H1 (cell line): ENCODE data around the gene RIPOR3. TPM values are rescaled to one million over a fixed set of nuclear protein-coding genes. Genes with fewer than 3 reads are reported as not detected.

ENCODE experiments used
- CEBPB ChIP-seq: IDR thresholded peaks from 2 replicates; pipeline ENCODE4 v1.6.1; 2012; ENCODE audit warnings: low read depth, low read length
- EGR1 ChIP-seq: IDR thresholded peaks from 2 replicates; pipeline ENCODE4 v1.6.1; 2011; ENCODE audit warnings: low read depth, low read length, borderline replicate concordance
- JUND ChIP-seq: IDR thresholded peaks from 2 replicates; pipeline ENCODE4 v1.6.1; 2011; ENCODE audit warnings: mild to moderate bottlenecking, improper control_type of control experiment, low read length
- RAD21 ChIP-seq, 2 experiments: IDR thresholded peaks in 1 of 2; conservative IDR thresholded peaks in 1 of 2; 2 replicates each; pipeline ENCODE4 v1.6.1; 2011; ENCODE audit warnings: low read depth in 2 of 2, low read length in 2 of 2, improper control_type of control experiment in 1 of 2, inconsistent platforms in 1 of 2, mild to moderate bottlenecking in 1 of 2, moderate library complexity in 1 of 2
- RXRA ChIP-seq: IDR thresholded peaks from 2 replicates; pipeline ENCODE4 v1.6.1; 2011; ENCODE audit warnings: low read depth, mild to moderate bottlenecking, low read length, moderate library complexity; ENCODE audit not compliant: insufficient read depth
- SAP30 ChIP-seq: fragments of 300-600 bp; sonication (generic); IDR thresholded peaks from 2 replicates; pipeline ENCODE4 v1.7.1; 2012; ENCODE audit warnings: low read length, moderate library complexity, mild to moderate bottlenecking, inconsistent platforms; ENCODE audit not compliant: insufficient read depth, insufficient replicate concordance
- TAF1 ChIP-seq: IDR thresholded peaks from 2 replicates; pipeline ENCODE4 v1.6.1; 2011; ENCODE audit warnings: mild to moderate bottlenecking, low read depth, low read length
- polyA plus RNA-seq, 7 experiments: library from polyadenylated mRNA; depleted of rRNA in 3 of 7; stranded (reverse) in 5 of 7; unstranded in 2 of 7; fragments of >200 nt in 5 of 7; fragments of 200-250 nt in 2 of 7; gene quantifications; 1 replicate in 5 of 7; 2 replicates in 1 of 7; 4 replicates in 1 of 7; pipeline versions ENCODE4 v1.2.1 to v1.2.3, GENCODE V29; 2011 to 2013; ENCODE audit warnings: missing spikeins in 2 of 7, mixed read lengths in 2 of 7
- total RNA-seq: library from RNA; stranded (reverse); fragmentation: NEBNext Ultra II Directional; extraction: Animal tissue kit (Norgen Biotek cat#: 25700); gene quantifications from 2 replicates; pipeline ENCODE4 v1.2.1, GENCODE V29; 2021
- TF ChIP-seq, protein P1 (sequence below): fragments of 300-600 bp; sonication (generic); IDR thresholded peaks from 2 replicates; pipeline ENCODE4 v1.7.1; 2012; ENCODE audit warnings: low read length, moderate library complexity, mild to moderate bottlenecking, inconsistent platforms; ENCODE audit not compliant: insufficient replicate concordance
- TF ChIP-seq, protein P2 (sequence below): IDR thresholded peaks from 2 replicates; pipeline ENCODE4 v1.6.1; 2012; ENCODE audit warnings: inconsistent platforms

Gene RIPOR3
- total and polyA plus RNA-seq, 2 of the 8 experiments (the other 6 are each of a cell fraction or from before 2014, with no cell fraction given), result 3.6 to 4.5 TPM

DNA sequence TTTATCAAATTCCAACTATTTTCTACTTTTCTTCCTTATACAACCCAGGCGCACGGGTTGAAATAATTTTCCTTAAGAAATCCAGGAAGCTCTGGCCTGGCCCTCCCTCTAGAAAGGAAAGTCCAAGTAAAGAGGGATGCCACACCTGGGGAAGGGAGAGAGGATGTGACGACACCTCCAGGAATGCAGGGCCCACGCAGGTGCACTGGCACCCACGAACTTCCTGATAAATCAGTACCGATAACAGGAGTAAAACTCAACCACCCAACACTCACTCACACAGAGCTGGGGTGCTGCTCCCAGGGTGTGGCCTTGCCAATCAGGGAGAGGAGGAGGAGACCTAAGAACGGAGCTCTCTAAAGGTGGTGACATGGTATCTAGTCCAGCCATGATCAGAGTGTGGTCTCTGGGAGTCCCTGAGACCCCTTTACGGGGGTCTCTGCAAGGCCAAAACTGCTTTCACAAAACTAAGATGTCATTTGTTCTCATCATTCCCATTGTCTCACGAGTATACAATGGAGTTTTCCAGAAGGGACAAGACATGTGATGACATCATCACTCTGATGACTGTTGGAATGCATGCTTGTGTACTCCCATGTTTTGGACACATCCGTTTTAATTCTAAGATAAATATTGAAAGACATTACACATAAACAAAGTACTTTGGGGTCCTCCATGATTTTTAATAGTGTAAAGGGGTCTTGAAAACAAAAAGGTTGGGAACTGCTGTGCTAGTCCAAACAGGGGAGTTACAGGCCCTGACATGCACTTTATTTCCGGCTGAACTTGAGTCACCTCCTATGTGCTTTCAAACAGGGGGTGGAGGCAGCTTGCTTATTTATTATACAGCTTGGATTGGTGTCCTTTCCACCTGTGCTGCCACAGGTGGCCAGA, 37.9 kb upstream of the RIPOR3 start (continued):
- TF ChIP-seq, protein P1, sequence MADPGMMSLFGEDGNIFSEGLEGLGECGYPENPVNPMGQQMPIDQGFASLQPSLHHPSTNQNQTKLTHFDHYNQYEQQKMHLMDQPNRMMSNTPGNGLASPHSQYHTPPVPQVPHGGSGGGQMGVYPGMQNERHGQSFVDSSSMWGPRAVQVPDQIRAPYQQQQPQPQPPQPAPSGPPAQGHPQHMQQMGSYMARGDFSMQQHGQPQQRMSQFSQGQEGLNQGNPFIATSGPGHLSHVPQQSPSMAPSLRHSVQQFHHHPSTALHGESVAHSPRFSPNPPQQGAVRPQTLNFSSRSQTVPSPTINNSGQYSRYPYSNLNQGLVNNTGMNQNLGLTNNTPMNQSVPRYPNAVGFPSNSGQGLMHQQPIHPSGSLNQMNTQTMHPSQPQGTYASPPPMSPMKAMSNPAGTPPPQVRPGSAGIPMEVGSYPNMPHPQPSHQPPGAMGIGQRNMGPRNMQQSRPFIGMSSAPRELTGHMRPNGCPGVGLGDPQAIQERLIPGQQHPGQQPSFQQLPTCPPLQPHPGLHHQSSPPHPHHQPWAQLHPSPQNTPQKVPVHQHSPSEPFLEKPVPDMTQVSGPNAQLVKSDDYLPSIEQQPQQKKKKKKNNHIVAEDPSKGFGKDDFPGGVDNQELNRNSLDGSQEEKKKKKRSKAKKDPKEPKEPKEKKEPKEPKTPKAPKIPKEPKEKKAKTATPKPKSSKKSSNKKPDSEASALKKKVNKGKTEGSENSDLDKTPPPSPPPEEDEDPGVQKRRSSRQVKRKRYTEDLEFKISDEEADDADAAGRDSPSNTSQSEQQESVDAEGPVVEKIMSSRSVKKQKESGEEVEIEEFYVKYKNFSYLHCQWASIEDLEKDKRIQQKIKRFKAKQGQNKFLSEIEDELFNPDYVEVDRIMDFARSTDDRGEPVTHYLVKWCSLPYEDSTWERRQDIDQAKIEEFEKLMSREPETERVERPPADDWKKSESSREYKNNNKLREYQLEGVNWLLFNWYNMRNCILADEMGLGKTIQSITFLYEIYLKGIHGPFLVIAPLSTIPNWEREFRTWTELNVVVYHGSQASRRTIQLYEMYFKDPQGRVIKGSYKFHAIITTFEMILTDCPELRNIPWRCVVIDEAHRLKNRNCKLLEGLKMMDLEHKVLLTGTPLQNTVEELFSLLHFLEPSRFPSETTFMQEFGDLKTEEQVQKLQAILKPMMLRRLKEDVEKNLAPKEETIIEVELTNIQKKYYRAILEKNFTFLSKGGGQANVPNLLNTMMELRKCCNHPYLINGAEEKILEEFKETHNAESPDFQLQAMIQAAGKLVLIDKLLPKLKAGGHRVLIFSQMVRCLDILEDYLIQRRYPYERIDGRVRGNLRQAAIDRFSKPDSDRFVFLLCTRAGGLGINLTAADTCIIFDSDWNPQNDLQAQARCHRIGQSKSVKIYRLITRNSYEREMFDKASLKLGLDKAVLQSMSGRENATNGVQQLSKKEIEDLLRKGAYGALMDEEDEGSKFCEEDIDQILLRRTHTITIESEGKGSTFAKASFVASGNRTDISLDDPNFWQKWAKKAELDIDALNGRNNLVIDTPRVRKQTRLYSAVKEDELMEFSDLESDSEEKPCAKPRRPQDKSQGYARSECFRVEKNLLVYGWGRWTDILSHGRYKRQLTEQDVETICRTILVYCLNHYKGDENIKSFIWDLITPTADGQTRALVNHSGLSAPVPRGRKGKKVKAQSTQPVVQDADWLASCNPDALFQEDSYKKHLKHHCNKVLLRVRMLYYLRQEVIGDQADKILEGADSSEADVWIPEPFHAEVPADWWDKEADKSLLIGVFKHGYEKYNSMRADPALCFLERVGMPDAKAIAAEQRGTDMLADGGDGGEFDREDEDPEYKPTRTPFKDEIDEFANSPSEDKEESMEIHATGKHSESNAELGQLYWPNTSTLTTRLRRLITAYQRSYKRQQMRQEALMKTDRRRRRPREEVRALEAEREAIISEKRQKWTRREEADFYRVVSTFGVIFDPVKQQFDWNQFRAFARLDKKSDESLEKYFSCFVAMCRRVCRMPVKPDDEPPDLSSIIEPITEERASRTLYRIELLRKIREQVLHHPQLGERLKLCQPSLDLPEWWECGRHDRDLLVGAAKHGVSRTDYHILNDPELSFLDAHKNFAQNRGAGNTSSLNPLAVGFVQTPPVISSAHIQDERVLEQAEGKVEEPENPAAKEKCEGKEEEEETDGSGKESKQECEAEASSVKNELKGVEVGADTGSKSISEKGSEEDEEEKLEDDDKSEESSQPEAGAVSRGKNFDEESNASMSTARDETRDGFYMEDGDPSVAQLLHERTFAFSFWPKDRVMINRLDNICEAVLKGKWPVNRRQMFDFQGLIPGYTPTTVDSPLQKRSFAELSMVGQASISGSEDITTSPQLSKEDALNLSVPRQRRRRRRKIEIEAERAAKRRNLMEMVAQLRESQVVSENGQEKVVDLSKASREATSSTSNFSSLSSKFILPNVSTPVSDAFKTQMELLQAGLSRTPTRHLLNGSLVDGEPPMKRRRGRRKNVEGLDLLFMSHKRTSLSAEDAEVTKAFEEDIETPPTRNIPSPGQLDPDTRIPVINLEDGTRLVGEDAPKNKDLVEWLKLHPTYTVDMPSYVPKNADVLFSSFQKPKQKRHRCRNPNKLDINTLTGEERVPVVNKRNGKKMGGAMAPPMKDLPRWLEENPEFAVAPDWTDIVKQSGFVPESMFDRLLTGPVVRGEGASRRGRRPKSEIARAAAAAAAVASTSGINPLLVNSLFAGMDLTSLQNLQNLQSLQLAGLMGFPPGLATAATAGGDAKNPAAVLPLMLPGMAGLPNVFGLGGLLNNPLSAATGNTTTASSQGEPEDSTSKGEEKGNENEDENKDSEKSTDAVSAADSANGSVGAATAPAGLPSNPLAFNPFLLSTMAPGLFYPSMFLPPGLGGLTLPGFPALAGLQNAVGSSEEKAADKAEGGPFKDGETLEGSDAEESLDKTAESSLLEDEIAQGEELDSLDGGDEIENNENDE, result no peak
- TF ChIP-seq SAP30, result no peak
- TF ChIP-seq RXRA, result no peak
- TF ChIP-seq RAD21 (IDR thresholded peaks at IDR 0.05 in 1 of 2, conservative IDR thresholded peaks at IDR 0.05 in 1 of 2; ENCODE audit: low read depth in 2 of 2, low read length in 2 of 2), result no peak
- TF ChIP-seq EGR1, result no peak
- no peak for TF ChIP-seq JUND
- TF ChIP-seq, protein P2, sequence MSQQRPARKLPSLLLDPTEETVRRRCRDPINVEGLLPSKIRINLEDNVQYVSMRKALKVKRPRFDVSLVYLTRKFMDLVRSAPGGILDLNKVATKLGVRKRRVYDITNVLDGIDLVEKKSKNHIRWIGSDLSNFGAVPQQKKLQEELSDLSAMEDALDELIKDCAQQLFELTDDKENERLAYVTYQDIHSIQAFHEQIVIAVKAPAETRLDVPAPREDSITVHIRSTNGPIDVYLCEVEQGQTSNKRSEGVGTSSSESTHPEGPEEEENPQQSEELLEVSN, result no peak
- no peak for TF ChIP-seq CEBPB
- no peak for TF ChIP-seq TAF1
